Kidney (tissue), 14 donors: ENCODE measurements around the gene CCDC127. TPM values are rescaled to one million over a fixed set of nuclear protein-coding genes. Genes with fewer than 3 reads are reported as not detected.

Source experiments
- DNase-seq, 5 donors: peaks; one replicate each; pipeline ENCODE4 v3.0.0-alpha.2; 2013 to 2020
- FAIRE-seq: peaks from 2 replicates; lab custom pipeline; 2012; peaks lifted over from hg19 to GRCh38; lab: Jason Lieb, UNC
- H3K27ac ChIP-seq, 2 donors: one replicate each; pipeline ENCODE4 v1.7.0; 2013; ENCODE audit warnings: low read depth in 2 of 2, low read length in 2 of 2, inconsistent platforms in 1 of 2
- H3K27me3 ChIP-seq: one replicate; pipeline ENCODE4 v1.7.1; 2013; ENCODE audit warnings: low read length, inconsistent platforms; ENCODE audit not compliant: control insufficient read depth, insufficient read depth
- H3K36me3 ChIP-seq, 3 donors: one replicate each; pipeline versions ENCODE4 v1.7.0 to v1.7.1; 2013; ENCODE audit warnings: low read length in 3 of 3, control low read depth in 1 of 3, inconsistent platforms in 1 of 3; ENCODE audit not compliant: insufficient read depth in 3 of 3, control insufficient read depth in 2 of 3
- H3K4me1 ChIP-seq, 3 donors: one replicate each; pipeline versions ENCODE4 v1.7.0 to v1.7.1; 2013; ENCODE audit warnings: low read length in 3 of 3, inconsistent platforms in 1 of 3, low read depth in 1 of 3; ENCODE audit not compliant: control insufficient read depth in 2 of 3, insufficient read depth in 2 of 3
- H3K4me3 ChIP-seq, 3 donors: one replicate each; pipeline versions ENCODE4 v1.7.0 to v1.8.1; 2013; ENCODE audit warnings: low read length in 3 of 3, control low read depth in 1 of 3, inconsistent platforms in 1 of 3
- H3K9ac ChIP-seq, 3 donors: one replicate each; pipeline versions ENCODE4 v1.7.0 to v1.7.1; 2013; ENCODE audit warnings: low read length in 3 of 3, control low read depth in 1 of 3, inconsistent platforms in 1 of 3
- H3K9me3 ChIP-seq, 3 donors: one replicate each; pipeline versions ENCODE4 v1.7.0 to v1.7.1; 2013; ENCODE audit warnings: low read length in 3 of 3, control low read depth in 1 of 3, inconsistent platforms in 1 of 3; ENCODE audit not compliant: control insufficient read depth in 2 of 3, insufficient read depth in 1 of 3
- intact Hi-C: fragments of 100-400 bp; cut with DNase I; formaldehyde crosslinking; loops from one replicate; pipeline ENCODE4 v1.11.1; 2022
- polyA plus RNA-seq: library from polyadenylated mRNA; stranded (reverse); fragments of 350-450 nt; fragmentation: Illumina TruSeq; extraction: RNeasy Lipid Tissue Mini Kit (QIAGEN cat#74804); gene quantifications from one replicate; pipeline ENCODE4 v1.2.3, GENCODE V29; 2014; ENCODE audit warnings: low read depth, low replicate concordance; ENCODE audit not compliant: insufficient read depth
- total RNA-seq: library from RNA; stranded (reverse); fragmentation: NEBNext Ultra II Directional; extraction: Animal tissue kit (Norgen Biotek cat#: 25700); gene quantifications from one replicate; pipeline ENCODE4 v1.2.1, GENCODE V29; 2021
- TF ChIP-seq, protein P1 (sequence below): IDR thresholded peaks from 3 replicates; pipeline ENCODE4 v1.5.1; 2012; ENCODE audit warnings: mild to moderate bottlenecking, moderate library complexity, borderline replicate concordance; ENCODE audit not compliant: insufficient read depth; ENCODE audit errors: extremely low read depth
- donor health status: control.
- donor health status: control.
- donor health status: control.
- donor health status: control.
- donor health status: control.
- donor health status: DM: yes; HTN: yes; CAD: no.
- donor health status: Normal renal cell carcinoma (clear cell type).

The CCDC127 gene
- total and polyA plus RNA-seq, 2 donors from 2014 or later, result 3.2 to 5.9 TPM

GRCh38 chr5:172841-173251 is 45.1 kb downstream of the CCDC127 start:
- no peaks in the 10 kb centered on the region for H3K9me3 ChIP-seq
- no peaks in the 10 kb centered on the region for H3K36me3 ChIP-seq
- FAIRE-seq (no peak), DNase-seq (peak in 1 of 5 donors; percentile 24)
- no peaks in the 10 kb centered on the region for H3K27me3 ChIP-seq
- TF ChIP-seq, protein P1, sequence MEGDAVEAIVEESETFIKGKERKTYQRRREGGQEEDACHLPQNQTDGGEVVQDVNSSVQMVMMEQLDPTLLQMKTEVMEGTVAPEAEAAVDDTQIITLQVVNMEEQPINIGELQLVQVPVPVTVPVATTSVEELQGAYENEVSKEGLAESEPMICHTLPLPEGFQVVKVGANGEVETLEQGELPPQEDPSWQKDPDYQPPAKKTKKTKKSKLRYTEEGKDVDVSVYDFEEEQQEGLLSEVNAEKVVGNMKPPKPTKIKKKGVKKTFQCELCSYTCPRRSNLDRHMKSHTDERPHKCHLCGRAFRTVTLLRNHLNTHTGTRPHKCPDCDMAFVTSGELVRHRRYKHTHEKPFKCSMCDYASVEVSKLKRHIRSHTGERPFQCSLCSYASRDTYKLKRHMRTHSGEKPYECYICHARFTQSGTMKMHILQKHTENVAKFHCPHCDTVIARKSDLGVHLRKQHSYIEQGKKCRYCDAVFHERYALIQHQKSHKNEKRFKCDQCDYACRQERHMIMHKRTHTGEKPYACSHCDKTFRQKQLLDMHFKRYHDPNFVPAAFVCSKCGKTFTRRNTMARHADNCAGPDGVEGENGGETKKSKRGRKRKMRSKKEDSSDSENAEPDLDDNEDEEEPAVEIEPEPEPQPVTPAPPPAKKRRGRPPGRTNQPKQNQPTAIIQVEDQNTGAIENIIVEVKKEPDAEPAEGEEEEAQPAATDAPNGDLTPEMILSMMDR, result no peak
- H3K9ac ChIP-seq, result no peak overlapping the region
- no peak overlapping the region for H3K4me3 ChIP-seq
- no peaks in the 10 kb centered on the region for H3K4me1 ChIP-seq
- no peak overlapping the region for H3K27ac ChIP-seq
- intact Hi-C loops, result no loop called here

DNA sequence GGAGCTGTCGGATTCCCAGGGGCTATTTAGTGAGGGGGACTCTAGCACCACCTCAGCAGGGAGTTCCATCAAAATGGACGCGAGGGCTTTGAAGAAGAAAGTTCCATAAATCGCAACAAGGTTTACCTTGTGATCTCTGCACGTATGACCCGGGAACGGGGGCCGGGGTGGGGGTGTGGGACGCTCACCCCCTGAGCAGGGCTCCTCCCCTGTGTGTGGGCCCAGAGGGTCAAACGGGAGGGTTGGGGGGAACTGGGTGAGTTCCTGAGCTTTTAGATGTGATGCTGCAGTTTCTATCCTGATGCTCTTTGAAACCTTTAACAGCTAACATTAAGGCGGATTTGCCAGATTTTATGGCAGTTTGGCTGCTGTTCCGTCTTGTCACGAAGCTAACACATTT is 45.5 kb downstream of the CCDC127 start:
- DNase-seq, result no peak

DNA sequence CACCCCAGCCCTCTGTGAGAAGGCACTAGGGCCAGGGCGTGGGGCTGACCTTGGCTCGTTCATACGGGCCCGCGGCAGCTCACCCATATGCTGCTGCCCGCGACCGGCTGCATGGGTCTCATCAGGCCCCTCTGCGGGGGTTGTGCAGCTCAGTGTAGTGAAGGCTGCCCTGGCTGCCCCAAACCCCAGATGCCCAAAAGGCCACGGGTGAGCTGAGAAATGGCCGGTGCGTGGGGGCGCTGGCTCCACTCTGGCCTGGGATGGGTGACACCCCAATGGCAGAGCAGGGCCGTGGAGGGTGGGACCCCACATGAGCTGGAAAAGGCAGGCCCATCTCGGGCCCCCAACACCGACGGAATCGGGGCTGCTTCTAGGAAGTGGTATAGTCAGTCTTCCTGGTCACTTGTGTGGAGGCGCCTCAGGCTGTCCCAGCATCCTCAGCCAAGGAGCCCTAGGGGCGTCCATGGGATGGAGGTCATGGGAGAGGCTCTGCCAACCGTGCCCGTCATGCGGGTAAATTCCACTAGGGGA is 46.1 kb downstream of the CCDC127 start:
- no peaks in the 10 kb centered on the region for H3K27me3 ChIP-seq
- H3K9ac ChIP-seq, result no peak overlapping the region
- no peak overlapping the region for H3K4me3 ChIP-seq
- intact Hi-C loops, result no loop called here
- TF ChIP-seq, protein P1, result no peak
- H3K9me3 ChIP-seq, result no peaks in the 10 kb centered on the region
- DNase-seq, result peak in 1 of 5 donors; percentile 32
- H3K27ac ChIP-seq, result no peak overlapping the region
- FAIRE-seq, result no peak
- no peaks in the 10 kb centered on the region for H3K4me1 ChIP-seq
- no peaks in the 10 kb centered on the region for H3K36me3 ChIP-seq

More for the DNA sequence above, 45.5 kb downstream of the CCDC127 start:
- no peaks in the 10 kb centered on the region for H3K27me3 ChIP-seq
- FAIRE-seq, result no peak
- intact Hi-C loops, result no loop called here
- no peaks in the 10 kb centered on the region for H3K9me3 ChIP-seq
- no peaks in the 10 kb centered on the region for H3K4me1 ChIP-seq
- no peak overlapping the region for H3K27ac ChIP-seq
- H3K4me3 ChIP-seq, result no peak overlapping the region
- TF ChIP-seq, protein P1, result no peak
- H3K36me3 ChIP-seq, result no peaks in the 10 kb centered on the region
- no peak overlapping the region for H3K9ac ChIP-seq
